Measurements from ENCODE around the gene RRAGB.
"Not testable (repeated sequence)": the region's sequence is repeated elsewhere in the genome, so short reads cannot be mapped to it uniquely, and the experiment has no call there.

RRAGB gene

DNA sequence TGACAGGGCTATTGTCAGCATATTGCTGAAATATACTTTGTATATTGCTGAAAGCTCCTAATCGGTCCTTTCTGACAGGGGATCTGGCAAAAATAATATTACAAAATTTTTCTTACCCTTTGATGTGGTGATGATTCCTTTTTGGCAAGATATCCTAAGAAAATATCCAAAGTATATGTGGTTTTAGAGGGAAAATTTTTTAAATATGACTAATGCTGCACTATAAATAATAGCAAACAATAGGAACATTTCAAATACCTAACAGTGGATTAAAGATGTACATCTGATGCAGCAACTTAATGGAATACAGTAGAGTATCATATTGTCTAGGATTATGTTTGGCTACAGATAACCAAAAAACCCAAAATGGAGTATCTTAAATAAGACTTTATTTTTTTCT lies 49.6 kb downstream of the RRAGB start:
- DNase-seq (ENCODE audit: low read depth in 3 of 3), result no peak

DNA sequence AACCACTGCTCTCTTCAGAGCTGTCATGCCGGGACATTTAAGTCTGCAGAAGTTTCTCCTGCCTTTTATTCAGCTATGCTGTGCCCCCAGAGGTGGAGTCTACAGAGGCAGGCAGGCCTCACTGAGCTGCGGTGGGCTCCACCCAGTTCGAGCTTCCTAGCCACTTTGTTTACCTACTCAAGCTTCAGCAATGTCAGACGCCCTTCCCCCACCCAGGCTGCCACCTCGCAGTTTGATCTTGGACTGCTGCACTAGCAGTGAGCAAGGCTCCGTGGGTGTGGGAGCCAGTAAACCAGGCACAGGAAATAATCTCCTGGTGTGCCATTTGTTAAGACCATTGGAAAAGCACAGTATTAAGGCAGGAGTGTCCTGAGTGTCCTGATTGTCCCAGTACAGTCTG lies 56.9 kb downstream of the RRAGB start:
- not testable (repeated sequence) for DNase-seq (ENCODE audit: low read depth in 3 of 3)

DNA sequence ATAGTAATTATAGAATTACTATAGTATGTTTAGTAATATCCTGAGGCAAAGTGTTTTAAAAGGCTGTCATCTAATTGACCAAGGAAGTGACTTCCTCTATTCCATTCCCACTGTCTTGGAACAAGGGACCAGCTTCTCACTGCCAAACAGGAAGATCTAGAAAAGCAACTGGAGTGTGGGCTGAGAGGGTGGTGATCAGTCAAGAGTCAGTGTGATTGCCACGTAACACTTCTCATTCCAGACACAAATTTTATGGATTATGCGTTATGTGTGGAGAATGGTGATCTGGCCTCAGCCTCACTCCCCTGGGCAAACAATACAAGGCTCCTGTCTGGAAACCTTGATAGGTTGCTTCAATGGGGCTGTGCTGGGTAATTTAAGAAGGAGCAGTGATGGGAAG lies 60.0 kb downstream of the RRAGB start:
- DNase-seq (ENCODE audit: low read depth in 3 of 3), result no peak

DNA sequence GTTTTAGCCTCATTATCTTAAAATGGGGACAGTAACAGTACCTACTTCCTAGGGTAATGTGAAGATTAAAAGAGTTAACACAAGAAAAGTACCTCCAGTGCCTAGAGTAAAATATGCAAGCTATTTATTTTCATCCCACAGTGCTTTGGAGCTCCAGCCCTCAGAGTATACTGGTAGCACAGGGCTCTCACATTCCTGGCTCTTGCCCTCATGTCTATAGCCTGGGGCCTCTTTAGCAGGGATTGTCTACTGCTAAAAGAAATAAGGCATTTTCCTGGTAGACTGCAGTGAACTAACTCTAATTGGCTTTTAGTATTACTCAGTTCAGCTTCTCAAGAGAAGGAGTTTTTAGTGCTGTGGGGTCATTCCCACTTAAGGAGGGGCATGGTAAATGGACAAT lies 60.8 kb downstream of the RRAGB start:
- DNase-seq (ENCODE audit: low read depth in 3 of 3), result no peak

DNA sequence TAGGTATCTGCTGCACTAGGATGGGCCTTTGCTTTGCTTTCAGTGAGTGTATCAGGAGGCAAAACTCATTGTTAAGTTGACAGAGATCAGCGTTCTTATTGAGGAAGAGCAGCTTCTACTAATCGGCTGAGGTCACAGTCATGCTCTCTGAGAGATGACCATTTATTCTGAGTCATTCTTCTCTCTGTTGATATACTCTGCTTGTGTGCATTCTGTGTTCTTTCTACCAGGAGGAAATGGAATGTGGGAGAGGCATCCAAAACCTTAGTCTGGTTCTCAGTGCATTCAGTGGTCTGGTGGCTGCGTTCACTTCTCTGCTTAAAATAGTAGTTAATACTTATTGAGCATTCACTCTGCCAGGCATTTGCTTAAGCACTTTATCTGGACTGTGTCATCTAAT lies 66.2 kb downstream of the RRAGB start:
- no peak for DNase-seq (ENCODE audit: low read depth in 3 of 3)

DNA sequence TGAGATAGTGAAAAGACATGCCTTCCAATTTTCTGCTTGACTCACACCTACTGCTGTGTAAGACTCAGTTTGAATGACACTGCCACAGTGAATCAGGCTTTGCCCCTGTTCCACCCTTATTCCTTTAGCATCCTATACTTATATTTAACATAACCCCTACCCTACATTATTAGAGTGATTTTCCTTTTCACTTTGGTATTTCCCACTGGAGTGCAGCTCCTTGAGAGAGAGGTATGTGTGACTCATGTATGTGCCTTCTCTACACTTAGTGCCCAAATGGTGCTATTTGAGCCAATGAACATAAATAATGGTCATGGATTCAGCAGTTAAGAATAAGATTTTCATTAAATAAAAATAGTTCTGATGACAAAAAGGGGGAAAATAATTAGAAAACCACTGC lies 69.5 kb downstream of the RRAGB start:
- DNase-seq (ENCODE audit: low read depth in 3 of 3), result no peak

DNA sequence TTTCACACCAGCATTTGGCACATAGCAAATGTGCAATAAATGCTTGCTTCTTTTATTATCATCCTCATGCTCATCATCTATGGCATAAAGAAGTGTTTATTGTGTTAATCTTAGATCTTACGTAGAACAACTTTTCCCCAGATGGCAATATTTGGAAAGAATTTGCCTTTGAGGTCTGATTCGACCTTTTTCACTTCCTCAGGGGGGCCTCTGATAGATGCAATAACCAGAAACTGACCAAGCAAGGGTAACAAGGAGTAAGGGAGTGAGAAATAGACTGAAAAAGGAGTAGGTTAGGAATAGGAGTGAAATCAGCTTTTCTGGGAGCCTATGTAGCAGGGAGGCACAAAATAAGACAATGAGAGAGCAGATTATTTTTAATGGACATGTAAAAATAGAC lies 70.2 kb downstream of the RRAGB start:
- DNase-seq (ENCODE audit: low read depth in 3 of 3), result no peak

DNA sequence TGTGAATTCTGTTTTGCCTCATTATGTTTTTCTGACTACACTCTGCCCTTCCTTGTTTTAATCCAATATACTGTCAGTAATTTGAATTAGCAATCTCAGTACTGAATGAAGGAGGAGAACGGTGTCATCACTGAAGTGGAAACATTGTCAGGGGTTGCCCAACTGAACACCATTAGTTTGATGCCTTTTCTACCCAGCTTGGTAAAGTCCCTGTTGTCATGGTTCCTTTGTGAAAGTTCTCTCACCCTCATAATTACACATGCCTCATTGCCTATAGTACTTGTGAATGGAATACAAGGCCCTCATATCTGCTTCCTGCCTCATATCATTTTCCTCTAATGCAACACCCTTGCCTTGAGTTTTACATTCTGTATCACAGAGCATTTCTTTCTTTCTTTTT lies 76.9 kb downstream of the RRAGB start:
- DNase-seq (ENCODE audit: low read depth in 3 of 3), result no peak

DNA sequence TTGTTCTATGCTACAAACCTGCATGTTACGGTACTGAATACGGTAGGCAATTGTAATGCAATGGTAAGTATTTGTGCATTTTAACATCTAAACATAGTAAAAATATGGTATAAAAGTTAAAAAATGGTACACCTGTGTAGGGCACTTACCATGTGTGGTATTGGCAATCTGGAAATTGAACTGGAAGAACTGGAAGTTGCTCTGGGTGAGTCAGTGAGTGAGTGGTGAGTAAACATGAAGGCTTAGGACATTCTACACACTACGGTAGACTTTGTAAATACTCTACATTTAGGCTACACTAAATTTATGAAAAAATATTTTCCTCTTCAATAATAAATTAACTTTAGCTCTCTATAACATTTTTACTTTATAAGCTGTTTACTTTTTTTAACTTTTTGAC lies 78.9 kb downstream of the RRAGB start:
- DNase-seq (ENCODE audit: low read depth in 3 of 3), result no peak

DNA sequence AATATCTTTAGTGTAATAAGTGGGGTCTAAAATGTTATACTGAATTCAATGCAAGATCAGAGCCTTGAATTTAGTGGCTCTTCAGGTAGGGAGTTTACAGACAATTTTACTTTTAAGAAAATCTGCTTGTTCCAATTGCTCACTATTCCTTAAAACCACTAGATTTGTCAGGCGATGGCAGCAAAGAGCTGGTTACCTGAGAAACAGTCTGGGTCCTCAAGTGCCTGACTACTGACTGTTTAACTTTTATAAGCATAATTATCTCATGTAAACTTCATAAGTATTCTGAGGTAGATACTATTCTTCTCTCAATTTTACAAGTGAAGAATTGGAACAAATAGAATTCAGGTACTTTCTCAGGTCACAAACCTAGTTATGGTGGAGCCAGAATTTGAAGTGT lies 84.3 kb downstream of the RRAGB start:
- no peak for DNase-seq (ENCODE audit: low read depth in 3 of 3)
